Pulmonary artery endothelial cell (primary cell): ENCODE measurements around the gene GCK. TPM values are rescaled to one million over a fixed set of nuclear protein-coding genes. Genes with fewer than 3 reads are reported as not detected.
"Not testable (repeated sequence)": the region's sequence is repeated elsewhere in the genome, so short reads cannot be mapped to it uniquely, and the experiment has no call there.

Source experiments
- DNase-seq: peaks from one replicate; pipeline ENCODE4 v3.0.0-alpha.2; 2011; ENCODE audit warnings: low read depth, low spot score
- total RNA-seq: library from RNA; depleted of rRNA; stranded (reverse); fragments of >200 nt; gene quantifications from 2 replicates; pipeline ENCODE4 v1.2.3, GENCODE V29; 2014

Gene GCK
- total RNA-seq, 1 donor from 2014 or later: 0.26 TPM

GRCh38 chr7:44143646-44144250, 45.5 kb downstream of the GCK start:
- DNase-seq: no peak

GRCh38 chr7:44142028-44142427, 47.2 kb downstream of the GCK start:
- DNase-seq: no peak

GRCh38 chr7:44141221-44141850, 47.9 kb downstream of the GCK start, which contains the start of gene MYL7:
Gene MYL7, minus strand, starts transcription at chr7:44141332. Its CDS starts 27 bp downstream, at chr7:44141305.
- DNase-seq: no peak

GRCh38 chr7:44140341-44140740, 48.9 kb downstream of the GCK start:
- DNase-seq: no peak

GRCh38 chr7:44139311-44140010, 49.8 kb downstream of the GCK start:
- no peak for DNase-seq

- DNase-seq: no peak
Observed at GRCh38 chr7:44138698-44139097, 50.5 kb downstream of the GCK start.

GRCh38 chr7:44136731-44137130, 52.5 kb downstream of the GCK start:
- DNase-seq: no peak

GRCh38 chr7:44134943-44135628, 54.2 kb downstream of the GCK start:
- DNase-seq: no peak

- DNase-seq: no peak
Observed at GRCh38 chr7:44133295-44133694, 55.9 kb downstream of the GCK start.

GRCh38 chr7:44132039-44132438, 57.2 kb downstream of the GCK start:
- no peak for DNase-seq

- DNase-seq: no peak
Observed at GRCh38 chr7:44131173-44132029, 57.8 kb downstream of the GCK start.

GRCh38 chr7:44128721-44129582, 60.3 kb downstream of the GCK start:
- DNase-seq: no peak

- no peak for DNase-seq
Observed at GRCh38 chr7:44127161-44127560, 62.1 kb downstream of the GCK start.

- not testable (repeated sequence) for DNase-seq
Observed at GRCh38 chr7:44126574-44126973, 62.7 kb downstream of the GCK start.

GRCh38 chr7:44124822-44125202, 64.4 kb downstream of the GCK start:
- DNase-seq: no peak

- DNase-seq: peak; percentile 85
Observed at GRCh38 chr7:44123190-44124003, 65.8 kb downstream of the GCK start, which contains the start of gene POLD2. Gene POLD2, minus strand, starts transcription at chr7:44123548. Its CDS starts 1,495 bp downstream, at chr7:44122053.

GRCh38 chr7:44122529-44122928, 66.7 kb downstream of the GCK start:
- DNase-seq: no peak

- DNase-seq: no peak
Observed at GRCh38 chr7:44121761-44122420, 67.3 kb downstream of the GCK start.

- DNase-seq: no peak
Observed at GRCh38 chr7:44120395-44120794, 68.8 kb downstream of the GCK start.
